ENCODE results near the gene FHAD1. TPM values are rescaled to one million over a fixed set of nuclear protein-coding genes. Genes with fewer than 3 reads are reported as not detected.

The FHAD1 gene
- total and polyA plus RNA-seq, 2 of the 13 experiments (the other 11 are each of a cell fraction or from before 2014, with no cell fraction given): not detected

DNA sequence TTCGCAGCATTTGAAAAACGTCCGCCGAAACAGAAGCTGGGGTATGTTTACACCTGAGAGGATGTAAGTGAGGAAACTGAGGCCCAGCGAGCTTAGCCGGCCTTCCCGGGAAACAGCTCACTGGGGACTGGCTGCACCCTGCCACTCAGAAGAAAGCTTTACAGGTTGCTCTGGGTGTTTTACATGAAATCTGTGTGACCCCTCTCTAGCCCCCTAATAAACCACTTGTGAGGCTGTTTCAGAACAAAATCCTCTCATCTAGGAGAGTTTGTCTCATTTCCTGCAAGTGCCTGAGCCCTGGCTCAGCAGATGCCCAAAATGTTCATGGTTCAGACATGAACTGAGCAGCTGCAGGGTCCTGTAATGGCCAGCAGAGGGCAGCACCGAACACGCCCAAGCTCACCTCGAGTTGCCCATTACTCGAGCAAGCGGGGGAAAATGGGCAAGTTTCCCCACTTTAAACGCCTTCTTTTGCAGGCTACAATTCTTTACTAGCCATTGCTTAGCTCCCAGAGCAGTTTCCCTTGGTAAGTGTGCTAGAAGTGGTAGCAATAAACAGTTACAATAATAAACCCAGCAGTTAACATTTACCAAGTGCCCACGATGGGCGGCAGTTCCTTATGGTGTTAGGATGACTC, 76.4 kb downstream of the FHAD1 start (continued):
- TF ChIP-seq, protein P1, sequence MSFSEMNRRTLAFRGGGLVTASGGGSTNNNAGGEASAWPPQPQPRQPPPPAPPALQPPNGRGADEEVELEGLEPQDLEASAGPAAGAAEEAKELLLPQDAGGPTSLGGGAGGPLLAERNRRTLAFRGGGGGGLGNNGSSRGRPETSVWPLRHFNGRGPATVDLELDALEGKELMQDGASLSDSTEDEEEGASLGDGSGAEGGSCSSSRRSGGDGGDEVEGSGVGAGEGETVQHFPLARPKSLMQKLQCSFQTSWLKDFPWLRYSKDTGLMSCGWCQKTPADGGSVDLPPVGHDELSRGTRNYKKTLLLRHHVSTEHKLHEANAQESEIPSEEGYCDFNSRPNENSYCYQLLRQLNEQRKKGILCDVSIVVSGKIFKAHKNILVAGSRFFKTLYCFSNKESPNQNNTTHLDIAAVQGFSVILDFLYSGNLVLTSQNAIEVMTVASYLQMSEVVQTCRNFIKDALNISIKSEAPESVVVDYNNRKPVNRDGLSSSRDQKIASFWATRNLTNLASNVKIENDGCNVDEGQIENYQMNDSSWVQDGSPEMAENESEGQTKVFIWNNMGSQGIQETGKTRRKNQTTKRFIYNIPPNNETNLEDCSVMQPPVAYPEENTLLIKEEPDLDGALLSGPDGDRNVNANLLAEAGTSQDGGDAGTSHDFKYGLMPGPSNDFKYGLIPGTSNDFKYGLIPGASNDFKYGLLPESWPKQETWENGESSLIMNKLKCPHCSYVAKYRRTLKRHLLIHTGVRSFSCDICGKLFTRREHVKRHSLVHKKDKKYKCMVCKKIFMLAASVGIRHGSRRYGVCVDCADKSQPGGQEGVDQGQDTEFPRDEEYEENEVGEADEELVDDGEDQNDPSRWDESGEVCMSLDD (CRISPR knock-in tag; IDR thresholded peaks at IDR 0.05; ENCODE audit: borderline replicate concordance): no peak
- no peak for TF ChIP-seq NFE2 (CRISPR knock-in tag; IDR thresholded peaks at IDR 0.05)
- TF ChIP-seq KMT2A (CRISPR knock-in tag; IDR thresholded peaks at IDR 0.05): no peak
- no peak for TF ChIP-seq ZFAT (CRISPR knock-in tag; conservative IDR thresholded peaks at IDR 0.05)
- TF ChIP-seq POLR2AphosphoS5 (IDR thresholded peaks at IDR 0.05; ENCODE audit: low read depth, low read length): no peak
- TF ChIP-seq, protein P2, sequence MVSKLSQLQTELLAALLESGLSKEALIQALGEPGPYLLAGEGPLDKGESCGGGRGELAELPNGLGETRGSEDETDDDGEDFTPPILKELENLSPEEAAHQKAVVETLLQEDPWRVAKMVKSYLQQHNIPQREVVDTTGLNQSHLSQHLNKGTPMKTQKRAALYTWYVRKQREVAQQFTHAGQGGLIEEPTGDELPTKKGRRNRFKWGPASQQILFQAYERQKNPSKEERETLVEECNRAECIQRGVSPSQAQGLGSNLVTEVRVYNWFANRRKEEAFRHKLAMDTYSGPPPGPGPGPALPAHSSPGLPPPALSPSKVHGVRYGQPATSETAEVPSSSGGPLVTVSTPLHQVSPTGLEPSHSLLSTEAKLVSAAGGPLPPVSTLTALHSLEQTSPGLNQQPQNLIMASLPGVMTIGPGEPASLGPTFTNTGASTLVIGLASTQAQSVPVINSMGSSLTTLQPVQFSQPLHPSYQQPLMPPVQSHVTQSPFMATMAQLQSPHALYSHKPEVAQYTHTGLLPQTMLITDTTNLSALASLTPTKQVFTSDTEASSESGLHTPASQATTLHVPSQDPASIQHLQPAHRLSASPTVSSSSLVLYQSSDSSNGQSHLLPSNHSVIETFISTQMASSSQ (IDR thresholded peaks at IDR 0.05; ENCODE audit: low read depth): no peak
- TF ChIP-seq, protein P2 (CRISPR knock-in tag; IDR thresholded peaks at IDR 0.05; ENCODE audit: borderline replicate concordance): no peak
- no peak for TF ChIP-seq ZNF546 (CRISPR knock-in tag; conservative IDR thresholded peaks at IDR 0.05)
- no peak for TF ChIP-seq U2AF2 (IDR thresholded peaks at IDR 0.05; ENCODE audit: low read depth, low read length)
- no peak for TF ChIP-seq ZNF777 (CRISPR knock-in tag; IDR thresholded peaks at IDR 0.05)
- TF ChIP-seq, protein P3, sequence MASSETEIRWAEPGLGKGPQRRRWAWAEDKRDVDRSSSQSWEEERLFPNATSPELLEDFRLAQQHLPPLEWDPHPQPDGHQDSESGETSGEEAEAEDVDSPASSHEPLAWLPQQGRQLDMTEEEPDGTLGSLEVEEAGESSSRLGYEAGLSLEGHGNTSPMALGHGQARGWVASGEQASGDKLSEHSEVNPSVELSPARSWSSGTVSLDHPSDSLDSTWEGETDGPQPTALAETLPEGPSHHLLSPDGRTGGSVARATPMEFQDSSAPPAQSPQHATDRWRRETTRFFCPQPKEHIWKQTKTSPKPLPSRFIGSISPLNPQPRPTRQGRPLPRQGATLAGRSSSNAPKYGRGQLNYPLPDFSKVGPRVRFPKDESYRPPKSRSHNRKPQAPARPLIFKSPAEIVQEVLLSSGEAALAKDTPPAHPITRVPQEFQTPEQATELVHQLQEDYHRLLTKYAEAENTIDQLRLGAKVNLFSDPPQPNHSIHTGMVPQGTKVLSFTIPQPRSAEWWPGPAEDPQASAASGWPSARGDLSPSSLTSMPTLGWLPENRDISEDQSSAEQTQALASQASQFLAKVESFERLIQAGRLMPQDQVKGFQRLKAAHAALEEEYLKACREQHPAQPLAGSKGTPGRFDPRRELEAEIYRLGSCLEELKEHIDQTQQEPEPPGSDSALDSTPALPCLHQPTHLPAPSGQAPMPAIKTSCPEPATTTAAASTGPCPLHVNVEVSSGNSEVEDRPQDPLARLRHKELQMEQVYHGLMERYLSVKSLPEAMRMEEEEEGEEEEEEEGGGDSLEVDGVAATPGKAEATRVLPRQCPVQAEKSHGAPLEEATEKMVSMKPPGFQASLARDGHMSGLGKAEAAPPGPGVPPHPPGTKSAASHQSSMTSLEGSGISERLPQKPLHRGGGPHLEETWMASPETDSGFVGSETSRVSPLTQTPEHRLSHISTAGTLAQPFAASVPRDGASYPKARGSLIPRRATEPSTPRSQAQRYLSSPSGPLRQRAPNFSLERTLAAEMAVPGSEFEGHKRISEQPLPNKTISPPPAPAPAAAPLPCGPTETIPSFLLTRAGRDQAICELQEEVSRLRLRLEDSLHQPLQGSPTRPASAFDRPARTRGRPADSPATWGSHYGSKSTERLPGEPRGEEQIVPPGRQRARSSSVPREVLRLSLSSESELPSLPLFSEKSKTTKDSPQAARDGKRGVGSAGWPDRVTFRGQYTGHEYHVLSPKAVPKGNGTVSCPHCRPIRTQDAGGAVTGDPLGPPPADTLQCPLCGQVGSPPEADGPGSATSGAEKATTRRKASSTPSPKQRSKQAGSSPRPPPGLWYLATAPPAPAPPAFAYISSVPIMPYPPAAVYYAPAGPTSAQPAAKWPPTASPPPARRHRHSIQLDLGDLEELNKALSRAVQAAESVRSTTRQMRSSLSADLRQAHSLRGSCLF (CRISPR knock-in tag; IDR thresholded peaks at IDR 0.05; ENCODE audit: borderline replicate concordance): no peak
- TF ChIP-seq, protein P4, sequence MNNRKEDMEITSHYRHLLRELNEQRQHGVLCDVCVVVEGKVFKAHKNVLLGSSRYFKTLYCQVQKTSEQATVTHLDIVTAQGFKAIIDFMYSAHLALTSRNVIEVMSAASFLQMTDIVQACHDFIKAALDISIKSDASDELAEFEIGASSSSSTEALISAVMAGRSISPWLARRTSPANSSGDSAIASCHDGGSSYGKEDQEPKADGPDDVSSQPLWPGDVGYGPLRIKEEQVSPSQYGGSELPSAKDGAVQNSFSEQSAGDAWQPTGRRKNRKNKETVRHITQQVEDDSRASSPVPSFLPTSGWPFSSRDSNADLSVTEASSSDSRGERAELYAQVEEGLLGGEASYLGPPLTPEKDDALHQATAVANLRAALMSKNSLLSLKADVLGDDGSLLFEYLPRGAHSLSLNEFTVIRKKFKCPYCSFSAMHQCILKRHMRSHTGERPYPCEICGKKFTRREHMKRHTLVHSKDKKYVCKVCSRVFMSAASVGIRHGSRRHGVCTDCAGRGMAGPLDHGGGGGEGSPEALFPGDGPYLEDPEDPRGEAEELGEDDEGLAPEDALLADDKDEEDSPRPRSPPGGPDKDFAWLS (CRISPR knock-in tag; IDR thresholded peaks at IDR 0.05; ENCODE audit: borderline replicate concordance): no peak
- TF ChIP-seq NFRKB (IDR thresholded peaks at IDR 0.05): no peak
- TF ChIP-seq STAG1 (CRISPR knock-in tag; IDR thresholded peaks at IDR 0.05): peak; percentile 88
- TF ChIP-seq ZMYM4 (CRISPR knock-in tag; IDR thresholded peaks at IDR 0.05): no peak

Data from HepG2 (cell line).